AG10803 (cell line): ENCODE data around the gene NRARP.

ENCODE experiments used
- DNase-seq: peaks from one replicate; pipeline ENCODE4 v3.0.0; 2010; ENCODE audit warnings: low read depth
- H3K4me3 ChIP-seq: 2 replicates; pipeline ENCODE4 v1.5.1; 2011; ENCODE audit warnings: mild to moderate bottlenecking, low read length, control low read depth
- TF ChIP-seq, protein P1 (sequence below): conservative IDR thresholded peaks from 2 replicates; pipeline ENCODE4 v1.5.1; 2011; ENCODE audit warnings: mild to moderate bottlenecking, low read length, control low read depth, inconsistent platforms

NRARP gene

DNA sequence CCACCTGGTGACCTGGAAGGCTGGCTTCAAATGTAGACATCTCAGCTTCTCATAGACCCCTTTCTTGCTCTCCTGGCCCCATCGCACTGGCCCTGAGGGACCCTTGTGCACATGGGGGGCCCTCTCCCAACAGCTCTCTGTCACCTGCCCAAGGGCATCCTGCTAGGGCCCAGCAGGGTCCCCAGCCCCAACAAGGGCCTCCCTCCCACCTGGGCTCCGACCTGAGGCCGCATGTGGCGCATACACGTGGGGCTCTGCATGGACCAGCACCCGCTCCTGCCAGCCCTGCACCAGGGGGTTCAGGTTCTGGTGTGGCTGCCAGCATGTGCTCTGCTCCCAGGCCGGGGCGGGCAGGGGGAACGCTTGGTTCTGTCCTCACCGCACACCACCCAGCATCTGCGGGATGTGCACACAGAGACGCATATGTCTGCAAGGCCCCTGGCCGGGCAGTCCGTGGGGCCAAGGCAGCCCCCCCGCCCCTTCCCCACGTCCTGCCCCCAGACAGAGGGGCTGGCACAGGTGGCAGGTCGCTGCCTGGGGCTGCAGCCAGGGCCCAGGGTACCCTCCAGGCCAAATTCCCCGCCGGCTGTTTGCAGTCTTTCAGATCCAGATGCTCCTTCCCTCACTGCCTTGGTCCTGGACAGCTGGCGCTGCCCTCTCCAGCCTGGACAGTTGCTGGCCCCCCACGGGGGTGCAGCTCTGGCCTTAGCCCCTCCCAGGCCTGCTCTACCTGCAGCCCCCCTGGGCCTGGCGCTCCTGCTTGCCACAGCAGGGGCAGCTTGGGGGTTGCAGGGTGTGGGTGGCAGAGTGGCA, 17.9 kb upstream of the NRARP start:
- no peak for DNase-seq
- TF ChIP-seq, protein P1, sequence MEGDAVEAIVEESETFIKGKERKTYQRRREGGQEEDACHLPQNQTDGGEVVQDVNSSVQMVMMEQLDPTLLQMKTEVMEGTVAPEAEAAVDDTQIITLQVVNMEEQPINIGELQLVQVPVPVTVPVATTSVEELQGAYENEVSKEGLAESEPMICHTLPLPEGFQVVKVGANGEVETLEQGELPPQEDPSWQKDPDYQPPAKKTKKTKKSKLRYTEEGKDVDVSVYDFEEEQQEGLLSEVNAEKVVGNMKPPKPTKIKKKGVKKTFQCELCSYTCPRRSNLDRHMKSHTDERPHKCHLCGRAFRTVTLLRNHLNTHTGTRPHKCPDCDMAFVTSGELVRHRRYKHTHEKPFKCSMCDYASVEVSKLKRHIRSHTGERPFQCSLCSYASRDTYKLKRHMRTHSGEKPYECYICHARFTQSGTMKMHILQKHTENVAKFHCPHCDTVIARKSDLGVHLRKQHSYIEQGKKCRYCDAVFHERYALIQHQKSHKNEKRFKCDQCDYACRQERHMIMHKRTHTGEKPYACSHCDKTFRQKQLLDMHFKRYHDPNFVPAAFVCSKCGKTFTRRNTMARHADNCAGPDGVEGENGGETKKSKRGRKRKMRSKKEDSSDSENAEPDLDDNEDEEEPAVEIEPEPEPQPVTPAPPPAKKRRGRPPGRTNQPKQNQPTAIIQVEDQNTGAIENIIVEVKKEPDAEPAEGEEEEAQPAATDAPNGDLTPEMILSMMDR, result no peak
- H3K4me3 ChIP-seq, result no peak overlapping the region

DNA sequence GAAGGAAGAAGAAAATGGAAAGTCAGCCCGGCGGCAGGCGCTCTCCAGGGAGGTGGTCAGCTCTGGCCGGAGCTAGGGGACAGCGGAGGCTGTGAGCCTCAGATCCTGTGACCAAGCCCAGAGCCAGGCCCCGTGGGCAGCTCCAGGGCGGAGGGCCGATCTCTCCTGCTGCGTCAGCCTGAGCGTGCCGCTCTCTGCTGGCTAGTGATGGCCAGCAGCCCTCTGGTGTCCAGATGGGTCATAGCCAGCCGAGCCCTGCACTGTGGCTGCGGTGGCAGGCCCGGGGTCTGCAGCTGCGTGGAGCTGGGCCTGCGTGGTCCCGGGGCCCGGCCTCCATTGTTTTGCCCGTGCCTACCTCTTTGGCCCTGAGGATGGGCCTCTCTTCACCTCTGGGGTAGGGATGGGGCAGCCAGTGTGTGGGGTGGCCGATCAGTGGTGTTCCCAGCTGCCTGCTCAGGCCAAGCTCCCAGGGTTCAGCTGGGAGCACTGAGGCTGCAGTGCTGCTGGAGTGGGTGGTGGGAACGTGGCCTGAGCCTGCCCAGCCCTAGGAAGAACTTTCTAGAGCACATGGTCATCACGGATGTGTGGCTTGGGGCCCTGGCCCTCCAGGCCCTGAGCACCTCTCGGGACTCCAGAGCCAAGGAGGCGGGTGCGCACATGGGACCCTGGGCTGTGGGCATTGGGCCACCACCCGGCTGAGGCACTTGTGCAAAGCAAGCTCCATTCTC, 17.1 kb upstream of the NRARP start:
- DNase-seq, result no peak
- TF ChIP-seq, protein P1, result peak; percentile 30
- no peak overlapping the region for H3K4me3 ChIP-seq

DNA sequence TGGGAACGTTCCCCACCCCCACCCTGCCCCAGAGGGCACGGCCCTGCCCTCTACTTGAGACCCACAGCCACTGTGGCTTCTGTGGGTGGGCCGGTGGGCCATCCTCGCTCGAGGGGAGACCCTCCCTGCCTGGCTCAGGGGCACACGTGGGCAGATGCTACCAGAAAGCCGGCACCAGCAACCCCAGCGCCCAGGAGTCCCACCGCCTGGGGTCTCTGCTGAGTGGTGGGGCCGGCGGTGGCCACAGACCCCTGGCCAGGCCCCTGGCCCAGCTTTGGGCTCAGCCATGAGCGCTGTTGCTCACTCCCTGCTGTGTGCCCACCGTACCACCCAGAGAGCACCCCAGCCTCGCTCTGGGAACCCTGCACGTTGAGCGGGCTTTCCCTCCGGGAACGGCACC, 16.5 kb upstream of the NRARP start:
- no peak overlapping the region for H3K4me3 ChIP-seq
- TF ChIP-seq, protein P1, result no peak
- DNase-seq, result no peak

DNA sequence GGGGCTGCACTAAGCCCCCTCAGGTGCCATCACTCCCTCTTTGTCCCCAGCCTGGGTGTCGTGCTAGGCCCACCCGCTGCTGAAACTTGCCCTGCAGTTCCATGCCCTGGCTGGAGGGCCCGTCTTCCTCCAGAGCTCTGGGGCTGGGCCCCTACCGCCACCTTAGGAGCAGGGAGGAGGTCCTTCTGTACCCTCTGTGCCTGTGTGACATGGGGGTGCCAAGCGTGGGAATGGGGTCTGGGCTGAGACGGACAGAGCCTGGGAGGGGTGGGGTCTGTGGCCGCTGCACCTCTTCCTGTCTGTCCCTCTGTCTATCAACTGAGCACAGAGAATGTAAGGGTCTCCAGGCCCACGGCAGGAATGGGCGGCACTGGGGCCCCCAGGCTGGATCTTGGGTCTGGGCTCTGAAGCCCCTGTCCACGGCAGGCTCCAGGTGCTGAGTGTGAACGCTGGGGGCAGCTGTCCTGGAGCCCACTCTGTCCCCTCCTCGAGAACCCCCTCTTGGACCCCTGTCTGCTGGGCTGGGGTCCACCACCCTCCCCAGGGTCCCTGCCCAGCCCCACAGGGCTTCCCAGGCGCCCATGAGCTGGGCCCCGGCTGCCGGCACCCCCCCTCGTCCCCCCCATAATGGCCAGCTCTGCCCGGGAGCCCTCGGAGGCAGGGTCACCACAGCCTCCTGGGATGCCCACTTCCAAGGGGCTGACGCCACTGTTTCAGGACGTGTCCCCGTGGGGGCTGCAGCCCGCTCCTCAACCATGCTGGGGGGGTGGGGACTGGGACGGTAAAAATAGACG, 15.8 kb upstream of the NRARP start:
- DNase-seq, result no peak
- TF ChIP-seq, protein P1, result no peak
- no peak overlapping the region for H3K4me3 ChIP-seq

DNA sequence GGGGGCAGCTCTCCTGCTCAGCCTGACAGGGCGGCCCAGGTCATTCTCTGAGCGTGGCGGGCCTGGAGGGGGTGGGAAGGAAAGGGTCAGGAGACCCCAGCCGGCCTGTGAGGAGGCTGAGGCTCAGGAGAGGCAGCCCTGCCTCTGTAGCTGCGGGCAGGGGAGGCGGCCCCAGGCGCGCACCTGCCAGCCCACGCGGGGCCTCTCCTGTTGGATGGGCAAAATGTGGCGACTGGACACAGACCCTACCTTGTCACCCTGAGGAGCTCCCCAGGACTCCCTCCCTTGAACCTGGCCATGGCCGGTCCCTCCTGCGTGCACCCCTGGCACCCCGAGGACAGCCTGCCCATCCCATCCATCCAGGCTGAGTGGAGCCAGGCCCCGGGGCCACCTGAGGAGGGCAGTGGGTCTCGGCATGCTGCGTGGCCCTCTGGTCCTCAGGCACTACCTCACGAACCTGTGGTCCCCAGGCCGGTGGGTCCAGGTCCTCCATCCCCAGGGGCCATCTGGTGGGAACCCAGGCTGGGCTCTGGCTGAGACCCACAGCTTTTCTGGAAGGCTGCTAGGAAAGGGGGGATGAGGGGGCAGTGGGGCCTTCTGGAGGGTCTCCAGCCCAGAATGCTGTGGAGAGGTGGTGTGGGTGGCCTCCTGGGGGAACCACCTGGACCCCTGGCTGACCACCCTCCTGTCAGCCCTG, 15.1 kb upstream of the NRARP start:
- TF ChIP-seq, protein P1, result no peak
- H3K4me3 ChIP-seq, result no peak overlapping the region
- no peak for DNase-seq

DNA sequence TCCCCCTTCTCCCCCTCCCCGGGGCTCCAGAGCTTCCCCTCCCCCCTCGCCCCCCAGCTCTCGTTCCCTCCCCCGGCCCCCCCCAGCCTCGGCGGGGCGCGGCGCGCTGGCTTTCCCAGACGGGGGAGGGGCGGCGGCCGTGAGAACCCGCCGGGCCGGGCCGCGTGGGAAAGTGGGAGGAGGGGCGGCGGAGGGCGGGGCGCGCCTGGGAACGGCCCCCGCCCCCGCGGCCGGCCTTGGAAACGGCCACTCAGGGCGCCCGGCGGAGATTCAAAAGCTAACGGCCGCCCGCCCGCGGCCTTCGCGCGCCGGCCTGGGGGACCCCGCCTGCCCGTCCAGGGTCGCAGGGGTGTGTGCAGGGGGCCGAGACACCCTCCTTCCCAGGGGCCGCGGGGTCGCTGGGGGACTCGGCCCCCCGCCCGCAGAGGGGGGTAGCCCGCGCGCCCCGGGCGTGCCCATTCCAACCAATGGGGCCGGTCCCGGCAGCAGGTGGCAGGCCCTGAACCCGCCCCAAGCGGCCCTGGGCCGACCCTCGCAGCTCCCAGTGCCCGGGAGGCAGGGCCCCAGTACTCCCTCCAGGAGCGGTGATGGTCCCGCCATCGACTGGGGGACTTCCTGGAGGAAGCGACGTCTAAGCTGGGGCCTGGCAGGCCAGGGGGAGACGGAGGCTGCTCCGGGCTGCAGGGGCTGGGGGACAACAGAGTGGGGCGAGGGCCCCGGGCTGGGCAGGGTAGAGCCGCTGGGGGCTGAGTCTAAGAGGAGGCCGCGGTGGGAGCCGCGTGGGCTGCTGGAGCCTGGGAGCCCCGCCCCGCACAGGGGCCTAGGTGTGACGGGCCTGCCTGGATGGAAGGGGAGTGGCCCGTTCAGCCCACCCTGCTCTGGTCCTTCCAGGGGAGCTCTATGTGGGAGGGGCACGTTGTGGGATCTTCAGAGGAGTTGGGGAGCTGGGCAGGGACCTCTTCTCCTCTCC, 14.2 kb upstream of the NRARP start:
- no peak for DNase-seq
- TF ChIP-seq, protein P1, result no peak
- no peak overlapping the region for H3K4me3 ChIP-seq
